ENCODE data around the gene FSTL1.

Gene FSTL1, protein sequence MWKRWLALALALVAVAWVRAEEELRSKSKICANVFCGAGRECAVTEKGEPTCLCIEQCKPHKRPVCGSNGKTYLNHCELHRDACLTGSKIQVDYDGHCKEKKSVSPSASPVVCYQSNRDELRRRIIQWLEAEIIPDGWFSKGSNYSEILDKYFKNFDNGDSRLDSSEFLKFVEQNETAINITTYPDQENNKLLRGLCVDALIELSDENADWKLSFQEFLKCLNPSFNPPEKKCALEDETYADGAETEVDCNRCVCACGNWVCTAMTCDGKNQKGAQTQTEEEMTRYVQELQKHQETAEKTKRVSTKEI

DNA sequence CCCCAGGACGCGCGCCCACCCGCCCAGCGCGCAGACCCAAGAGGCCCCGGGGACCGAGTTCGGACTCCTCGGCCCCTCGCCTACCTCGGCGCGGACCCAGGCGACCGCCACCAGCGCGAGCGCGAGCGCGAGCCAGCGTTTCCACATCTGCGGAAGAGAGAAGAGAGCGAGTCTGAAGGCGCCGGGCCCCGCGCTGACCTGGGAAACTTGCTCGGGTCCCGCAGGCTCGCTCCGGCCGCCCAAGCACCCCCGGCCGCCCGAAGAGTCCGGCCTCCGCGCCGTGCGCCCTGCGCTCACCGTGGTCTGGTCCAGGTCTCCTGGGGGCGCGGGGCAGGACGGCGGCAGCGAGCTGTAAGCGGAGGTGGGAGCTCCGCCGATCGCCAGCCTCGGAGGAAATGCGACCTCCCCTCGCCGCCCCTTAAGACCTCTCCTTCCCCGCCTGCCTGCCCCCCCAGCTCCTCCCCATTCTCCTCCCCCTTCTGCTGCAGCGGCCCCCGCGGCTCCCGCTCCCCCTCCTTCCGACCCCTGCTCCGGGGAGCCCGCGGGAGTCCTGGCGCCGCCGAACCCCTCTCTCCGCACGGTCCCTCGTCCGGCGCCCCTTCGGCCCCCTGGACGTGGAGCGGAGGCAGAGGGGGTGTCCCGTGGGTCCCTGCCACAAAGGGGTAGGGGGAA is at the start of gene FSTL1:
Gene FSTL1, minus strand, starts transcription at position 393 of the 672 bp plus-strand sequence. Its CDS starts 246 bp downstream, at position 147.
- DNase-seq (ENCODE audit: low read depth in 2 of 2) = no peak

DNA sequence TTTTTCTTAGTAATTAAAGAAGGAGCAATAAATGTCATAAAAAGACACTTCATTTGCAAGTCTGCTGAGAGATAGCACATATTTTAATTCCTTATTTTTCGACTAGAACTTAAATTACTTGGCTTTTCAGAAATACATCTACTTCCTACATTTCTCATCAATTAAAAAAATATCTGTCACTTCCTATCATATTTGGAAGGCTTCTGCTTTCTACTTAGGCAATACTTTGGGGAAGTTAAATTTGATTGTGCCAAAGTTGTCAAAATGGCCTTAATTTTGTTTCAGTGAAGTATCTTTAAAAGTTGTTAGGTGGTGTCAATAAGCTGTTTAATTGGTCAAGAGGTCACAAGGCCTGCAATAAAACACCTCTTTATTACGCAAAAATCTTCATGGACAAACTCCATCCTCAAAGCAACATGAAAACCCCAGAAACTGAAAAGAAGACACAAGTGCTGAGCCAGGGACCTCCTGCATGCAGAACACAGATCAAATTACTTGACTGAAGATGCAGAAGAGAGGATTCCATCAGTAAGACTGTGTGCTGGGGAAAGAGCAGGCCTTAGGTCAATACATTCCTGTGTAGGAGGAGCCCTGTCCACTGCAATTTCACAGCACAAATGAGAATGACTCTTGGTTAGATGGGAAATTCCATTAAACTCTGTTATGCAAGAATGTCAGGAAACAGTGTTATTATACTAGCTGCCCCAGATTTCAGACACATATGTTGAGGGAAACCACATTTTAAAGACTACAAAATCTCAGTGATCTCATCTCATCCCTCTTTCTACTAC is 48.0 kb upstream of the FSTL1 start:
- DNase-seq (ENCODE audit: low read depth in 2 of 2) = no peak

DNA sequence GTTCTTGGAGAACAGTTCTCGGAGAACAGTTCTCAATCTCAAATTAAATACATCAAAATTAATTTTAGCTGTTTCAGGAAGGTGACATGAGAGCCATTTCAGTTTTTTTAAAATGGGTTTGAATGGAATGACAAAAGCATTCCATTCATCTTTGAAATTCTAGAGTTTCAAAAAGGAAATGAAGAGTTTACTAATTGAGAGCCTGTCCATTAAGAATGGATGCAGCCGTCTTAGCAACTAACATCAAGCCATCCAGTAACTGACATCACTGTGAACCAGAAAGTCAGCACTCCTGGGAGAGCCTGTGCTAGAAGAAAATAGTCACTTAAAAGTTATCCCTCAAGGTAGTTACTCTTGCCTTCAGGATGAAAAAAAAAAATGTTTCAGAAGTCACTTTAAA is 47.0 kb upstream of the FSTL1 start:
- no peak for DNase-seq (ENCODE audit: low read depth in 2 of 2)

DNA sequence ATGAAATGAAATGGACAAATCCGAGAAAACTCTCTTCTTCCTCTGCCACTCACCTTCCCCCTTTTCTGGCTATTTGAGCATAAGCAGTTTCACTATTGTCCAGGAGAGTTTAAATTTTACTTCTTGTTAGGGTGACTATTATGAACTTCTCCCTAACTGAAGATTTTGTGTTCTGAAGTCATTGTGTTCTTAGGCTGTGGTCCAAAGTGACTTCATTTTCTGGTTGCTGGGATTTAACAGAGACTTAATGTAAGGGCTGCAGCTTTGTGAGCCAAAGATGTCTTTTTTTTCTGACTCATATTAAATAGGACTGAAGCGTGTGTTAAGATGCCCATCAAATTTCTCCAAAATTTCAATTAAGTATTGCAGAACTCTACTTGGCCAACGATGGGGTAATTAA is 46.5 kb upstream of the FSTL1 start:
- no peak for DNase-seq (ENCODE audit: low read depth in 2 of 2)

DNA sequence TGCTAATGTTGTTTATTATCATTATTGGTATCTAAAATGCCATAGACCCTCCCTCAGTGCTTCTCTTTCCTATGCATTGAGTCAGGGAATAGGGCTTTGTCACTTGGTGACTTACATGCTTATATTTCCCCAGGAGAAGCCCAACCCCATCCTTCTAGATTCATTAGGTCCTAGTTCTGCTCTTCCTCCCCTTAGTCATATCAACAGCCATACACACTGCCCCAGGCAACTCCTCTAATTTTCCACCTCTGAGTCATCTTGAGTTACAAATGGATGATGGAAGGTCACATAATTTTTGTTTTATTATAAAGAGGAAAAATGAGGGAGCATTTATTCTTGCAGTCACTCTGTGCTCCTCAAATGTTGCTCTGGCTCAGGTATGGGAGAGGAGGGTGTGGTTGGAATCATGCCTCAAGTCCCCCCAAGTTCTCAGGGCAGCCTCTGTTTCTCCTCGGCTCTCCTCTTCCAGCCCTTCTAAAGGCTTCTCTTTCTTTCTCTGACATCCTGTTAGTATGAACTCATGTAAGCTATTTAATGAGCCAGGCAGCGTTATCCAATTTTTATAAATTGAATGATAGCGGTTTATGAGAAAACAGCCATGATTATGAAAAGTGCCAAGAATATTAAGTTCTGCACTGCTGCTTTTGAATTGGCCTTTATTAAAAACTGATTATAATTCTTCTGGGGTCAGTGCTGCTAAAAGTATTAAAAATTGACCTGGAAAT is 45.6 kb upstream of the FSTL1 start:
- DNase-seq (ENCODE audit: low read depth in 2 of 2) = no peak

DNA sequence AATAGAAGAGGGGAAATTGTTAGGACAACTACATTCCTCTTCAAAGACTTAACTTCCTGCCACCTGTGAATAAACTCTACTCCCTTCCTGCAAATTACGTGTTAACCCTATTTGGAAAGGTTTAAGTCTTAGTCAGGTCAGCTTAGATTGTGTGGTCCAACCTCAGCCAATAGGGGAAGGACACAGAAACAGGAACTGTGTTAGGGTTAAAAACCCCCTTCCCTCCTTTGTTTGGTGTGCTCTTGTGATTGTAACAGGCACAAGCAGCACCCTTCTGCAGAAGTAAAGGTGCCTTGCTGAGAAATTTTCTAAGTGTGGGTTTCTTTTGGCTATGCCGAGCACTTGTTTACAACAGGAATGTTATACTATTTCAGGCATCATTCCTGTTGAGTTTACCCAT is 45.0 kb upstream of the FSTL1 start:
- DNase-seq (ENCODE audit: low read depth in 2 of 2) = no peak

DNA sequence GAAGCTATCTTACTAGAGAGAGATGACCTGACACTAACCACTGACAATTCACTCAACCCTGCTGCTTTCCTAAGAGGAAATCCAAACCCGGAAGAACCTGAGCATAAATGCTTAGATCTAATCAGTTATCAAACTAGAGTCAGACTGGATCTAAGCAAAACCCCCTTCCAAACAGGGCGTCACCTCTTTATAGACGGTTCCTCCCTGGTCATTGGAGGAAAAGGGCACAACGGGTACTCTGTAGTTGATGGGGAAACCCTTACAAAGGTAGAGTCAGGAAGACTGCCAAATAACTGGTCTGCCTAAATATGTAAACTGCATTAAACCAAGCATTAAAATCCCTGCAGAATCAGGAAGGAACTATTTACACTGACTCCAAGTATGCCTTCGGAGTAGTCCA is 41.3 kb upstream of the FSTL1 start:
- DNase-seq (ENCODE audit: low read depth in 2 of 2) = no peak

DNA sequence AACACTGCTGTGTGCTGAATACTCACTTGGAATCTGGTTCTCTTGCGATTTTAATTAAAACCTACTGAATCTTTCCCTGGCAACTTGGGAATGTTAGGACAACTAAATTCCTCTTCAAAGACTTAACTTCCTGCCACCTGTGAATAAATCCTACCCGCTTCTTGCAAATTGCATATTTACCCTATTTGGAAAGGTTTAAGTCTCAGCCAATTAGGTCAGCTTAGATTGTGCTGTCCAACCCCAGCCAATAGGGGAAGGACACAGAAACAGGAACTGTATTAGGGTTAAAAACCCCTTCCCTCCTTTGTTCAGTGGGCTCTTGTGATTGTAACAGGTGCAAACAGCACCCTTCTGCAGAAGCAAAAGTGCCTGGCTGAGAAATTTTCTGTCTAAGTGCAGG is 38.6 kb upstream of the FSTL1 start:
- DNase-seq (ENCODE audit: low read depth in 2 of 2) = no peak

DNA sequence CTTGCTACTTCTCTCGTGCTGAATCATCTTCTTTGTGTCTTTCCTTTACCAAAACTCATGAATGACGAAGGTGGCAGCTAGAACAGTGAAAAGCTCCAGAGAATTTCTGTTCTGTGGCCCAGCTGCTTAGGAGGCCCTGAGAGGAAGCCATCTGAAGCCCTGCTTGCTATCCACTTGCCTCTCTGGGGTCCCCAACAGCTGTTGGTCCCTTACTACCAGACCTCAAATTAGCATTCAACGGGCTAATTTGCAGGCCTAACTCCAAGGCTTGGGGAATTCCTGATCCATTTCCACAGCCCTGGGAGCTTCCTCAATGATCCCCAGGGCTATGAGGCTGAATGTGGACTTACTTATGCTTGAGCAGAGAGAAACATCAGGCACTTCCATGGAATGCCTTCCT is 37.5 kb upstream of the FSTL1 start:
- DNase-seq (ENCODE audit: low read depth in 2 of 2) = no peak

DNA sequence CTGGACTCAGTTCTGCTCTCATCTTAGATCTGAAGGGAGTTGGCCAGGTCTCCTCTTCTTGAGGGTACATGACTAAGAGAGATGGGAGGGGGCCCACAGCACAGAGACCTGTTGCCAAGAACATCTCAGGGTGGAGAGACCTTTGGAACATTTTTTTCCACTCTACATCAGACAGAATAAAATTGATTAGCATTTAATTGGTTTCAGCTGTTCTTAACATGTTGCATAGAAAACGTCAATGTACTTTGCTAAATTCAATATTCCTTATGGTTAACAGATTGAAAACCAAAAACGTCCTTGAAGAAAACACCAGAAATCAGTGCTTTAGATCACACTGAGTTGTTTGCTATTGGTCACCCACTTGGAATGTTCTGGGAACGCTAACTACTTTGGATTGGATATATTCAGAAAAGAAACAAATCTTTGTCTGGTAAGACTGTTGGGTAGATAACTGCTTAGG is 36.4 kb upstream of the FSTL1 start:
- DNase-seq (ENCODE audit: low read depth in 2 of 2) = no peak

DNA sequence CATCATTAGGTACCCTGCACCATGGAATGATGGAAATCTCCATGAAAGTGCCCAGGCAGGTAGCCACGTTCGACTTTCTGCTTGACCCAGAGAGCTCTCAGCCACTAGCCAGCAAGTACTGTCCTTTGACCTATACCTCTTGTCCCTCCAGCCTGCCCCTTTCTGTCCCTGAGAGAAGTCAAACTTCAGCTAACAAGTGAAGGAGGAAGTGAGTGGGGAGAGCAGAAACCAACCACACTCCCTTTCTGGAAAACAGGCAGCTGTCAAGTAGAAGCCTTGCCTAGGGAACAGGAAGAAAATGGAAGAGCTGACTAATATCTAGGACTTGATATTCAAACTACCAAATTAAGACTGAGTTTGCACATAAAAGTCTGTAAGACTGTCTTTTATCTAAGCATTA is 30.3 kb upstream of the FSTL1 start:
- DNase-seq (ENCODE audit: low read depth in 2 of 2) = no peak

DNA sequence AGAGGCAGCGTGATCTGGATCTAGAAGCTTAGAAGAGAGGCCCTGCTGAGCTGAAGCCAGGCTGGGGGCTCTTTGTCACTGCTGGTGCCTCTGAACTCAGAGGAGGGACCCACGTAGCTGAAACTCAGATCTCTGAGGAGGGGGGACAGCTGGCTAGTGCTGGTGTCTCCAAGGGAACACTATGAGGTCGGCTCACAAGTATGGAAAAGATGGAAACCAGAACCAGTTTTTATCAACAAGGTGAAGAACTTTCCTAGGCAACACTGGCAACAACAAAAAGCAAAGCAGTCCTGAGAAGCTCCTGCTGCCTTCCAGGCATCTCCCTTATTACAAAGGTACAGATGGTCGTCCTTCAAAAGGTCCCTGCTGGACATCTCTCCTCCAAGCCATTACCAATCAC is 27.0 kb upstream of the FSTL1 start:
- DNase-seq (ENCODE audit: low read depth in 2 of 2) = no peak

DNA sequence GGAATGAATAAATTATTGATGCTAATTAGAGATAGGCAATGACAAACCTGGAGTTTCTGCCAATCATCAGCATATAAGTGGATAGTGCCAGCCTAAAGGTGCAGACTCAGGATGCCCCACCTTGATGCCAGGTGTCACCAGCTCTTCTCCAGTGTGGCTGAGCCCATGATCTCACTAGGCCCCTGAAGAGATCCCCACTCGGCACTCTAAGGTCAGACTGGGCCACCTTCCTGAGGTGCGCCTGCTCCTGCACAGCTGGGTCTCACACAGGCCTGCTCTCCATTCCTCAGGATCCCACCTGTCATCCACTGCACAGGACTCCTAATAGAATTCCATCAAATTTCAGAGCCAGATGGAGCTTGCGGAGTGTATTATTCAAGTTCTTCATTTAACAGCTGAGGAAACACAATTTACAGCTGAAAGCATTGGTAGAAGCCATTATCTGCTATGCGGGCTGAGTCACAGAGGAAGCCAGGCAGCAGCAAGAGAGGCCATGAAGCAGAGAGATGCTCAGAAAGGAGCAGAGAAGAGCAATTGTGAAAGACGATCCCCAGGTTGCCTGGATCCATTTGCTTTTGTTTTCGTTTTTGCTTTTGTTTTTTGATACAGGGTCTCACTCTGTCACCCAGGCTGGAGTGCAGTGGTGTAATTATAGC is 25.1 kb upstream of the FSTL1 start:
- DNase-seq (ENCODE audit: low read depth in 2 of 2) = no peak

DNA sequence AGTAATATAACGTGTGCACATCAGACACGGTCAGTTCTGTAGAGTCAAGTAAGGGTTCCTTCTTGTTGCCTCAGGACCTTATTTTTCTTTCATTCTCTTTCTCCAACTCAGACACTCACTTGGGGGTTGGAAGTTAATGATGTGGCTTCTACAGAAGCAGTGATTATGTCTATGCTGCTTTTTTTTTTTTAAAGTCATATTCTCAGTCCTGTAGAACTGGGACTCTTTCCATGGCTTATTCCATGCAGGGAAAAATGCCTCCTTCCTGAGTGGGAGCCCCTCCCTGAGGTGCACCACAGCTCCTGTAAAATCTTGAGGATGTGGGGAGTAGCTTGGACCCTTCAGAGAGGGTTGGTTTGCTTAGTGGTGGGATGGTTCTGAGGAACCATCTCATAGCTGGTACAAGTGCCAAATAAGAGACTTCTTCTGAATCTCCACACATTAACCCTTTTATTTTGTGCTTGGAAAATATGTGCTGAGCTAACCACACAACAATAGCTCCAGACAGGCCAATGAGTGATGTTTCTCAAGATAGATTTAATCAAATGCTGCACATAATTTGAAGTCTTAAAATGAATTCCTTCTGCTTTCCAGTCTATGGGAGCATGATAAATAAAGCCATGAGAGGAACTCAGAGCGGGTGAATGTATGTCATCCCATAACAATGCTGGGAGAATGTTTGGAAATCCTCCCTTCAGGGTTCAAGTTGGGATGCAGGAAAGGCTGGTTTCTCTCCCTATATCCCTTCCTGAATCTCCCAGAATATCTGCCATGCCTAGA is 23.3 kb upstream of the FSTL1 start:
- DNase-seq (ENCODE audit: low read depth in 2 of 2) = no peak

DNA sequence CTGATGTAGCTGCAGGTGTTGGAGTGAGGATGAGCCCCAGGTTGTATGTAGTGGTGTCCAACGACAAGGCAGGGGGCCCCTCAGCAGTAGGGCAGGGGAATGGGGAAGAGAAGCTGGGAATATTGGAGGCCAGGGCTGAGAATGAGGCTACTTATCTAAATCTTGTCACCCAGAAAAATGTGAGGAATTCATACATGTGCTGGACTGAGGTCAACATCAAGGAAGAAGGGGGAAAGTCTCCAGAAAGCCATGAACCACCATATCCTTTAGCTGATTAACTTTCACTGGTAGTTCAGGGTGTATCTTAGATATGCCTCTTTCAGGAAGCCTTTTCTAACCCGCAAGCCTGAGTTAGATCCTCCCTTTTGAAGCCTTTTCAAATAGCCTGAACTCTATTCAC is 22.6 kb upstream of the FSTL1 start:
- DNase-seq (ENCODE audit: low read depth in 2 of 2) = no peak

DNA sequence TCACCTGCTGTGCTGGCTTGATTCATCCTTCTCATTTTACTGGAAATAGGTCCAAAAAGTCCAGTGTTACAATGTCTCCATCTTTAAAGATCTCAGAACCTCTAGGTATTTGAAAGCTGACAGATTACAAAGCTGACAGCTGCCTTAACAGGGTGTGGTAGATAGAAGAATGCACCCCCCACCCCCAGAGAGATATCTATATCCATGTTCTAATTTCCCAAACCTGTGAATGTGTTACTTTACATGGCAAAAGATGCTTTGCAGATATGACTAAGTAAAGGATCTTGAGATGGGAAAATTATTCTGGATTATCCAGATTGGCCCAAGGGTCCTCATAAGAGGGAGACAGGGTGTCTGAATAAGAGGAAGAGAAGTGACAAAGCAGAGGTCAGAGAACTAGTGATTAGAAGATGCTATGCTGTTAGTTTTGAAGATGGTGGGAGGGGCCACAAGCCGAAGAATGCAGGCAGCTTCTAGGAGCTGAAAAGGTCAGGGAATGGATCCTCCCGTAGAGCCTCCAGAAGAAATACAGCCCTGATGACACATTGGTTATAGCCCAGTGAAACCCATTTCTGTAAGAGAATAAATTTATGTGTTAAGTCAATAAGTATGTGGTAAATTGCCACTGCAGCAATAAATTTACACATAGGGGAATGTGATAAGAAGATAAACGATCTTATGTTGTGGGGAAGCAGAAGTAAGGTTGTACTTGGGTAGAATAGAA is 21.5 kb upstream of the FSTL1 start:
- no peak for DNase-seq (ENCODE audit: low read depth in 2 of 2)

DNA sequence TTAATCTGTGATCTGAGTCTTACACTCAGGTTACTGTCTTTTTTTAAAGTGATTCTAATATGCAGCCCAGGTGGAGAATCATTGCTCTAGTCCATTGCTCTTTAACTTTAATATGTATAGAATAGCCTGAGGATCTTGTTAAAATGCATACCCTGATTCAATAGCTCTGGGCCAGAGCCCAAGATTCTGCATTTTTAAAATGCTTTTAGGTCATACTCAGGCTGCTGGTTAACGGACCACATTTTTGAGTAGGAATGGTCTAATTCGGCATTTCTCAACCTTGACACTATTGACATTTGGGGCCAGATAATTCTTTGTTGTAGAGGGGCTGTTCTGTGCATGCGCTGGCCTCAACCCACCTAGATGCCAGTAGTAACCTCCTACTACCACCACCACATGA is 20.9 kb upstream of the FSTL1 start:
- no peak for DNase-seq (ENCODE audit: low read depth in 2 of 2)

DNA sequence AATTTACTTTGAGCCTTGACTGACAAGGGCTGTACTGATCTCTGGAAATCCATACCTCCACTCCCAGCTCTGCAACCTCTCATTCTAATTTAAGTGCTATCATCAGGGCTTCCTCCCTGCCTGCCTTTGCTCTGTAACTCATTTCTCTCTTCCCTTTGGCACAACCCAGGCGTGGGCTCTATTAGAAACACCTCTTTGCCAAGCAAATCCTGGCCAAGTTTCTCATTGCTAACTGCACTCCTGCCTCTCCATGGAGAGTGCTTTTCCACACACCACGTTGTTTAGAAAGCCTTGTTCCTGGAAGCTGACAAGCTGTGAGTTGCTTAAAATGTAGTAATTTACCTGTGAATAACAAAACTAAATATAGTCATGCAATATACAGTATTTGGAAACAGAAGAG is 20.1 kb upstream of the FSTL1 start:
- DNase-seq (ENCODE audit: low read depth in 2 of 2) = no peak

DNA sequence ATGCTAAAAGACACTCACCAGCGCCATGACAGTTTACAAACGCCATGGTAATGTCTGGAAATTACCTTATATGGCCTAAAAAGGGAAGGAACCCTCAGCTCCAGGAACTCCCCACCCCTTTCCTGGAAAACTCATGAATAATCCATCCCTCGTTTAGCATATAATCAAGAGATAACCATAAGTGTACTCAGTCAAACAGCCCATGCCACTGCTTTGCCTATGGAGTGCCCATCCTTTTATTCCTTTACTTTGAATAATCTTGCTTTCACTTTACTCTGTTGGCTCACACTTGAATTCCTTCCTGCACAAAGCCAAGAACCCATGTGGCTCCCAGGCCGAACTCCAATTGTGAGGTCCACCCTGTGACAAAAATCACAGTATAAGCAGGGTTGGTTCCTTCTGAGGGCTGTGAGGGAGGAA is 19.1 kb upstream of the FSTL1 start:
- no peak for DNase-seq (ENCODE audit: low read depth in 2 of 2)

DNA sequence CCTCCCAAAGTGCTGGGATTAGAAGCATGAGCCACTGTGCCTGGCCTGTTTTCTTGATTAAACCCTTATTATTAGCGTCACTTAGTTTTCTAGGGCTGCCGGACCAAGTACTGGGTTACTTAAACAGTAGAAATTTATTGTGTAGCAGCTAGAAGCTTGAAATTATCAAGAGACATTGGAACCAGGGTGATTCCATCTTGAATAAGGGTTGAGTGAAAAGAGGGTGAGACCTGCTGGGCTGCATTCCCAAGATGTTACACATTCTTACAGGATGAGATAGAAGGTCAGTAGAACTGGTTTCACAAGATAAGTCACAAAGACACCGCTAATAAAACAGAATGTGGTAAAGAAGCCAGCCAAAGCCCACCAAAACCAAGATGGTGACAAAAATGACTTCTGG is 18.6 kb upstream of the FSTL1 start:
- DNase-seq (ENCODE audit: low read depth in 2 of 2) = no peak
